Fibroblast of skin of right quadriceps (primary cell): ENCODE results near the gene PLA2G4A.

Source experiments
- DNase-seq: peaks from one replicate; pipeline ENCODE4 v3.0.0-alpha.2; 2013

The PLA2G4A gene

DNA sequence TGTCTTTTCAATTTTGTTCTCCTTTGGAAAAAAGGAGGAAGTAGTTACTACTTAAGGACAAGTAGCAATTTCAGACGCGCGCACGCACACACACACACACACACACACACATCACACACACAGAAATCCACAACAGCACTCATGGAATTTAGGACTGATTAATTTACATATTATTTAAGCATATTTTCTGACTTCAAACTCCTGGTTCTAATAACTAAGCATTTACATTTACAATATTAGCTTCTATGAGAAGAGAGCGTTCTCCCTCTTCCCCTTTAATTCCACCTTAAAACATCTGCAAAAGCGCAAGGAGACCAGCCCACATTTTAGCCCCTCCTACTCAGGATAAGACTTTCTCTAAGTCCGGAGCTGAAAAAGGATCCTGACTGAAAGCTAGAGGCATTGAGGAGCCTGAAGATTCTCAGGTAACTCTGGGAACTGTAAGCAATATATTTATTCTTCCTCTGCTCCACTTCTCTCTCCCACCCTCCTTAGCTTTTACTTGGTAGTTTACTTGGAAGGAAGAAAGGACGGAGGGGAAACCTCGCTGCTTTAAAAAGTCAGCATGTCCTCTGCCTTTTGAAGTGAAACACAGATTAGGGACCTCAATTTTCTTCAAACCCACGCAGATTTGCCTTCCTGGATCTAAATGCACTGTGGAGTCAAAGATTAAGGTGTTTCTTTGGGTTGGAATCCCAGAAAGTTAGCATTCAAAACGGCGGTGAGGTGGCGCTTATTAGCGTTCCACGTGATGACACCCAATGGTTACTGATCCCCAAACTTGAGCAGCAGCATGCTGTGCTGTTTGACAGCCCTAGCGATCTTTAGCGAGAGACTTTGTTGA, at the start of gene PLA2G4A:
Gene PLA2G4A (plus strand): TSS at position 339 of the 844 bp plus-strand sequence. CDS start 25,406 bp downstream, outside the sequence.
- DNase-seq = peak; percentile 61

DNA sequence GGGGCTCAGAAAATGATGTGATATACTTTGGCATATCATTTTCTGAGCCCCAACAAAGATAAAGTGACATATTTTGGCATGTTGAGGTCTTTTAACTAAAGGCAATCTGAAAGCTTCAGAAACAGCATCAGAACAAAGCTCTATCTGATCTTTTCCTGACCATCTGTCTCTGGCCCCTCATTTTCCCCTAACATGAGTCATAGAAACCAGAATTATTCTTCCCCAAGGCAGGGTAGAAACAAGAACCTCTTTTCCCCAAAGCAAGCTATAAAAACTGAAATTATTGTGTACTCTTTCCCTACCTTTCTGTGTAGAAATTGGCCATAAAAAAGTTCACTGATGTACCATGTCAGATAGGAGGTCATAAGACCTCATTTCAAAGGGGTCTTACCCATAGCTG, 48.7 kb upstream of the PLA2G4A start:
- no peak for DNase-seq

DNA sequence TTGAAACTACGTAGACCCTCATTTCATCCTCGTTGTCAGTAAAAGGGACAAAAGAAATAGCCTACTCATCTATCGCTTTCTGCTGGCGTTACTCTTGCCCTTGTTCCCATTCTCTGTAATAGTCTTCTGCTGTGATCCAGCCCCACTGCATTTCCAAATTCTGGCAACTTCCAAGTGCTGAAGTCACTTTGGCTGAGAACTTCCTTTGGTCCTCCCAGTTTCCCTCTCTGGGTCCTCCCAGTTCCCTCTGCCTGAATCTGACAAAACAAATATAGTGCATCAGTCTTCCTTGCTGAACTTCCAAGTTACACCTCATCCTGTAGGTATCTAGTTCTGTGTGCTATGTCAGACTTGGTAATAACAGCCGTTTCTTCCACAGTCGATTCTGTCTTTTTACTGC, 47.0 kb upstream of the PLA2G4A start:
- peak; percentile 8 for DNase-seq

DNA sequence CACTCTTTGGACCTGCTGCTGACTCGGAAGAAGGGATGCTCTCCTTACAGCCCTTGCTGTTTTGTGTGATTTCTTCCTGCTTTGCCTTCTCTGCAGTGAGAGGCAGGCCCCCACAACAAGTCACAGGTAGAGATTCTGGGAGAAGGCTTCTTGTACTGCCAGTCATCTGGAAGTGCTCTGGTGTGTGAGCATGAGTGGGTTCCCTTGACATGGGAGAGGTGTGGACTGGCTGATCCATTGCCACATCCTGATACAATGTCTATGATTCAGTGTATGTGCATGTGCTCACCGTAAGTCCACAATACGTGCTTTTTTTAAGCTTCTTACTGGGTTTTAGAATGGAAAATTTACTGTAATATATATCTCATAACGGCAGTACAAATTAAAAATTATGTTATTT, 46.0 kb upstream of the PLA2G4A start:
- DNase-seq = peak; percentile 15

DNA sequence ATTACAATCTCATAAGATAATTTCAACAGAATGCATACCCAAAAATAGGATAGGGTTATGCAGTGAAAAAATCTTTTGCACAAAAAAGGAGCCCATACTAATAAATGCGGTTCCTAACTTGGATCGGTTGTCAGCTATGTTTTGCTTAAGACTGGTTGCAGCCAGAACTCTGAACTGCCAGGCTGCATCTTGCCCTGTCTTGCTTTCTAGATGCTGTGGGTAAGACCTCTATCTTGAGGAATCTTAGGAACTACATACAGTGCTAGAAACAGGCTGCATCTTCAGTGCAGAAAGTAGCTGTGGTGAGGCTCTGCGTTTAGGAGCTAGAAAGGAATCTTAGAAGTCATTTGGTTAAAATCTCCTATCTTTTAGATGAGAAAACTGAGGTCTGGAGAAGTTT, 45.6 kb upstream of the PLA2G4A start:
- DNase-seq = no peak

DNA sequence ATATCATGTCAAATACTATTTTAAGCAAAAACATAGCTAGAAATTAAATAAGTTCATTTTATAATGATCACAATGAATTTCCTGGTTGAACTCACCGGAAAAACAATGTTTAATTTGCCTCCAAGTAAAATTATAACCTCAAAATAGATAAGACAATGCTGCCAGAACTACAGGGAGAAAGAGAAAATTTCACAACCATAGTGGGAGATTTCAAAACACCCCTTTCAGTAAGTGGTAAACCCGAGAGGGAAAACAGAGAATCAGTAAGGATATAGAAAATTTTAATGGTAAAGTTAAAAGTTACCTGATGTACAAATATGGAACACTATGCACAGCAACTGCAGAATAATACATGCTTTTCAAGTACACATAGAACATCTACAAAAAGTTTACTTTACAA, 43.2 kb upstream of the PLA2G4A start:
- DNase-seq = no peak

DNA sequence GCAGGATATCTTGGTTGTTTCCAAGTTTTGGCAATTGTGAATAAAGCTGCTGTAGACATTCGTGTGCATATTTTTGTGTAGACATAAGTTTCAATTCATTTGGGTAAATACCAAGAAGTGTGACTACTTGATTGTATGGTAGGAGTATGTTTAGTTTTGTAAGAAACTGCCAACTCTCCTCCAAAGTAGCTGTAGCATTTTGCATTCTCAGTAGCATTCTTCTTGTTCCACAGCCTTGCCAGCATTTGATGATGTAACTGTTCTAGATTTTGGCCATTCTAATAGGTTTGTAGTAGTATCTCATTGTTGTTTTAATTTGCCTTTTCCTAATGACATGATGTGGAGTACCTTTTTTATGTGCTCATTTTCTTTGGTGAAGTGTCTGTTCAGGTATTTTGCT, 38.6 kb upstream of the PLA2G4A start:
- no peak for DNase-seq

DNA sequence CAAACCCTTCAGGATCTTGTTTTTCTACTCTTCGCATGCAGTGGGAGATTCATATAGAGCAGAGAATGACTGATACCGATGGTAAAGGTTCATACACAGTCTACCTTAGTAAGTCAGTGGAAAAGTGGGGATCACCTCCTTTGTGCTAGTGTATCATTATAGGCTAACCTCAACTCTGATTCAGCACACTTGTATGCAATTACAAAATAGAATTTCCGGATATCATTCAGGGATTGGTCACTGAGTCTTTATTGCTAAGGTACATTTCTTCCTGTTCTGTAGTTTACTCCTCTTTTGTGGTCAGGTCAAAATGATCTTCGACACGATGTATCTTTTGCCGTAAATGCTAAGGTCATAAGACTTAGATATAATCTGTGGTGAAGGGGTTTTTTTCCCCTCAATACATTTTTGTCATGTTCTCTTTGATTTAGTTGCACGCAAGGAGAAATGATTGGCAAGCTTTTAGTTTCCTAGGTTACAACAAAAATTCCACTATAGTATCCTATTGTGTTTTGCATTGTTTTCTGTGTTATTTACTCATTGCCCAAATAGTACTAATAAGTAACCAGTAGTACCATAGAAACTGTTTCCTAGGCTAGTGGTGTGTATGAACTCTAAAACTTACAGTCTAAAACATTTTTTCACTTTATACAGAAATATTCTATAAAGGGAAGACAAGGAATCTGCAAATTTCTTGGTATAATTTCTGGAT, 35.7 kb upstream of the PLA2G4A start:
- no peak for DNase-seq

DNA sequence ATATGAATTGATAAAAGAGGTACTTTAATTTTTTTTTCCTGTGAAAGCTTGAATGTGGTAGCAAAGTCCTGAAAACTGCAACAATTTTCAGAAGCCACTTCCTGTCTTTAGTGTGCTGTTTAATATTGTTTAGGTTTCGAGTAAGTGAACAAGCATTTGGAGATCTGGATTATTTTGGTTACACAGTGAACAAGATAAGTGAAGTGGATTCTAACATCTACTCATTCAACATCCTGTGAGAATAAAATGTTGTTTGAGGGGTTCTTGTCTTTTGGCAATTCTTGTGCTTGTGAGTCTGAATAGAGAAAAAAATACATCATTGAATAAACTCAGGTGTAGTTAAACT, 35.2 kb upstream of the PLA2G4A start:
- DNase-seq = no peak

DNA sequence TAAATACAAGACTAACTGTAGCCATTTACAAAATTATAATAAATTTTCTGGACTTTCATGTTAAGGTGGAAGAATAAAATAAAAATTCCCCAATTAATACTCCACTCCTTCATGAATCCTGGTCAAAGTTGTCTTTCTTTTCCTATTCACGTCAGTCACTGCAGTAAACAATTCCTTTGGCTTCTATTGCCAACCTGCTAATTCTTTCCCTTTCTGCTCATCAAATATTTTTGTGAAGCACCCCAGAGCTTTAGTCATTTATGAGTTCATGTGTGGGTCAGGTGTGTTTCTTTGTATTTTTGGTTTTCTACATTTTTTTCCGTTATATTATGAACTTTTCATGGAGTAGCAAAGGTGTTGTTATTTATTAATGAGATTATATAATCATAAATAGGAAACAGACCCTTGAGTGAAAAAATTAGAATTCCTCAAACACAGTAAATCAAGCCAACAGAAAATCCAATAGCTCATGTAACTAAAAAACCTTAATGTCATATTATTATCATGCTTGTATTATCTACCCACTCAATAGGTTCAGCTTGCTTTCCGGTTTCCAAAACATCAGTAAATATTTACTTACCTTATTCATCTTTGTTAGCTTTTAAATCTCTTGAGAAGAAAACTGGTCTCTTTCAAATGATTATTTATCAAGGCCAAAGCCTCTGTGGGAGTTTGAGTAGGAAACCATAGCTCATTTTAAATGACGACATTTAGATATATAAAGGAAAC, 29.6 kb upstream of the PLA2G4A start:
- no peak for DNase-seq

DNA sequence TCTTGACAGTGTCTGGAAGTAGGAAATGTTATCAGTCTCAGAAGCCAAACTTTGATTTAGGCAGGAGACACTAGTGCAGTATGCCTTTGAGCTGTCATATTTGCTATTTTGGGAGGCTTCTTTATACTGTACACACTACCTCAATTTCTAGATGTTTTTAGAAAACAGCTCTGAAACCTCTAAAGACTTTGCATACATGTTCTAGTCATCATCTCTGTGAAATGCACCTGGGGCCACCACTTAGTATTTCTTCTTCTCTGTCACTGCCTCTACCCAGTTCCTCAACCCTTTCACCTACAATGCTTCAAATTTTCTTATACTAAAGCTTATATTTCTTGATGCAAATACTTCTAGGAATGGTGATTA, 29.1 kb upstream of the PLA2G4A start:
- no peak for DNase-seq

DNA sequence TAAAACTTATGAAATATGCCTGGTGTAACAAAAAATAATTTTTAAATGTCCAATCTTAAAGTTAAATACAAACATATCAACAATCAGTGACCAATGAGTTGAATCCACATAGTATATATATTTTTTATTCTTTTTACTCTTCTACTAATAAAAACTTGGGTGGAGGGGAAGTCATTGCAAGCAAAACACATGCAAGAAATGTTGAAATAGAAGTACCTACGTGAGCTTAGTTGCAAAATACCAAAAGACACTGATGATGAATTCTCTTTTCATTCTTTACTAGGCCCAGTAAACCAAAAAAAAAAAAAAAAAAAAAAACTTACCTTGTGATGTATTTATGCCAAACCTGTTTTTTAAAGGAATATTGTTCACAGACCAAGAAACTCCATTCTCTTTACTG, 26.4 kb upstream of the PLA2G4A start:
- DNase-seq = no peak

DNA sequence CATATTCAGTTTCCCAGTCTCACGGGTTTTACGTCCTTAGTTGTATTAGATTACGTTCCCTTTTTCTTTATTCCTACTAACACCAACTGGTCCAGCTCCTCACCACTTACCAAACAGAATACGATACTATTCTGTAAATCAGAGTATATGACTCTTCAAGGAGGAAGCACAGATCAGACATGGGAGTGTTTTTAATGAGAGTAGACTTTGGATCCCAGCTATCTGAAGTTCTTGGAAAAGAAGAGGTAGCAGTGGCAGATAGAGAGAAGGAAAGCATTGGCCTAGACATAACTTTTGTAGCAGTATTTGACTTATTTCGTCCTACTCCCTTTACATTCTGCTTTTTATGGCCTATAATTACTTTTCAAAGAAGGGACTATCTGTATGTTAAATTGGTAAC, 24.1 kb upstream of the PLA2G4A start:
- no peak for DNase-seq

DNA sequence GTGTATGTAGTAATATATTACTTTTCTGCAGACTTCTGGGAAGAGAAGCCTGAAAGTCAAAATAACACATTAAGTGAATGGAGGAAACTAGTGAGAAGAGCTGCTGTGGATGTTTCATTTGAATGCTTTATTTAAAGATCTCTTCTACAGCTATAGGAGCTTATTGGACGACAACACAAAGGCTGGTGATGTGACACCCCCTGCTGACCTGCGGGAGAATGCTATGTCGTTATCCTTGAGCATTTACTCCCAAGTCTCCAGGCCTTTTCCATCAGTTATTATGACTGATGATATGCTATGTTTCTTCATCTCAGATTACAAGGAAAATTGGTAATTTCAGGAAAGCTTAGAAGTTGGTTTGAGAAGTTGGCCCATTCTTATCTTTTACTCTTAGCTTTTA, 22.3 kb upstream of the PLA2G4A start:
- peak; percentile 19 for DNase-seq

DNA sequence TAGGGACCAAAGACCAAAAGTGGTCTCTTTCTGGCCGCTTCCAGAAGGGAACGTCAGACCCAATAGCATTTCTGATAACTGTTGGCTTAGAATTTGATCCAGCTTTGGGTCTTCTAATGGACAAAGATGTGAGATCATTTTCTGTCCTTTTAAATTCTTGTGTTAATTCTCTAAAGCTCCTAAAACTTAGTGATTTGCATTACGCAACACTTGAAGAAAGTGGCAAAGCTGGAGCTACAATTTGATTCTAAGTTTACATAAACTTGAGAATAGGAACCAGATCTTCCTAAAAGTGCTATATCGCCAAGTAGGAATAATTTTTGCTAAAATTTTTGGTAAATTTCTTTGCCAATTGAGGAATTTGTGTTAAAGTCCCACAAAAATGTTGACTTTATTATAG, 21.6 kb upstream of the PLA2G4A start:
- no peak for DNase-seq

DNA sequence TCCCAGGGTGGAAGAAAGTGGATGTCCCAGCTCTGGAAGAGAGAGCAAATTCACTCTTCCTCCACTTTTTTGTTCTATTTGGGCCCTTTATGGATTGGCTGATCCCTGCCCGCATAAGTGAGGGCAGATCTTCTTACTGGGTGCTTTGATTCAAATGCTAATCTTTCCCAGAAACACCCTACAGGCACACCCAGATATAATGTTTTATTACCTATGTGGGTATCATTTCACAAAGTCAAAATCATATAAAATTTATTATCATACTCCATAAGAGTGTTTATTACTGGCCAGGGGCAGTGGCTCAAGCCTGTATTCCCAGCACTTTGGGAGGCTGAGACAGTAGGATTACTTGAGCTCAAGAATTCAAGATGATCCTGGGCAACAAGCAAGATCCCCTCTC, 16.9 kb upstream of the PLA2G4A start:
- DNase-seq = no peak

DNA sequence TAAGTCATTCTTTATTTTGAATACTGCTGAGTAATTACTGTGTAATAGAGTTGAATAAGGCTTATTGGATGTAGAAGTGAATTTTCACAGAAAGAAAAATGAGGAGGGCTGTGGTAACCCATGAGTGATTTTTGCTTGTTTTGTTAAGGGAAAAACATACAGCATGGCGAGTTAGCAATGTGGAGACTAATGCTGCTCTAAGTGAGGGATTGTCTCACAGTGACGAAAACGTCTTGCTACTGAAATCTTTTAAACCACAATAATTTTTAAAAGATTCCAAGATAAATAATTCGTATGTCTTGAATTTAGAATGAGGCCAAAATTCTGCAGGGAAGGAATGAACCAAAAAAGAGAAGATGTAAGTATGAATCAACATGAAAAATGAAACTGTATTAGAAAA, 16.2 kb upstream of the PLA2G4A start:
- peak; percentile 88 for DNase-seq

DNA sequence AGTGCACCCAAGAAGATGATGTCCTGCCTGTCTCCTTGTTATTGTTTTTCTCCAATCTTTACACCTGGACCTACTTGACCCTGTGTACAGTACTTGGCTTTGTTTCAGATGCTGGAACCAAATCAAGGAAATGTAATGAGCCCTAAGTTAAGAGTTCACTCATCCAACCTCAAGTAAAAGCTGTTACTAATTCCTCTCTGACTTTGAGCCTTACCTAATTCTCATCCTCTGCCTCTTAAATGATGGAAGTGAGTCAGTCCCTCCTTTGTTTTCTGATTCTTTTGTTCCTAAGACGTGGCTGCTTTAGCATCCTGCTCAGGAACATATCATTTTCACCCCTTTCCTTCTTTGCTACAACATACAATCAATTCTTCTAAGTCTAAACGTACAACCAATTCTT, 15.3 kb upstream of the PLA2G4A start:
- DNase-seq = peak; percentile 11

DNA sequence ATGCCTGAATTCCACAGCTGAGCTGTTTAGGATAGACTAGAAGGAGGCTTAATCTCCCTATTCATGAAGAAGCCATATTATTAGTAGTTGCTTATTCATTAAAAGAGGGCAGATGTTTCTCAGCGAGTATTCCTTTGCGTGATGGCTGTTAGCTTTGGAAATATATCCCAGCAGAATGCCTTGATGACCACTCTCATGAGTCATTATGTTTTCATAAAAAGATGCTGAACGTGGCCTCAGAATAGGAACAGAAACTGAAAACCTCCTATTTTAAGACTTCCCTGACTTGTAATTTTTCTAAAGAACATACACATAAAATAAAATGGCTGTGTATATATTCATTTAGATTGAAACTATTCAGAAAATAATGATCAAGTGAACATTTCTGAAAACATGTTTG, 9.6 kb upstream of the PLA2G4A start:
- DNase-seq = peak; percentile 68

DNA sequence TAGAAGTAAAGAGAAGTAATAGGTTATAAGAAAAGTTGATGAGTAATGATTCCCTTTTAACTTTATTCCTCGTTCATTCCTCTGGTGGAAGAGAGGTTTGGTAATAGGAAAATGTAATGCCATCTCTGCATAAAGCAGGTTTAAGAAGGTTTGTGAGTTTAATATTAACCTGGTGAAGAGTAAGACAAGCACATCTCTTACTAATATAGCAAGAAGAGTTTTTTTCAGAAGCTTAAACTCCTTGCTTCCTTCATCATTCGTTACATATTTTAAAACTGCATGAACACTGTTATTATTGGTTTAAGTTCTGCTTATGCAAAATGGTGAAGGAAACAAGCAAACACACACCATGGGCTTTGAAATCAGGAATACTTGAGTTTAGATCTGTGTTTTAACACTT, 9.2 kb upstream of the PLA2G4A start:
- DNase-seq = no peak

DNA sequence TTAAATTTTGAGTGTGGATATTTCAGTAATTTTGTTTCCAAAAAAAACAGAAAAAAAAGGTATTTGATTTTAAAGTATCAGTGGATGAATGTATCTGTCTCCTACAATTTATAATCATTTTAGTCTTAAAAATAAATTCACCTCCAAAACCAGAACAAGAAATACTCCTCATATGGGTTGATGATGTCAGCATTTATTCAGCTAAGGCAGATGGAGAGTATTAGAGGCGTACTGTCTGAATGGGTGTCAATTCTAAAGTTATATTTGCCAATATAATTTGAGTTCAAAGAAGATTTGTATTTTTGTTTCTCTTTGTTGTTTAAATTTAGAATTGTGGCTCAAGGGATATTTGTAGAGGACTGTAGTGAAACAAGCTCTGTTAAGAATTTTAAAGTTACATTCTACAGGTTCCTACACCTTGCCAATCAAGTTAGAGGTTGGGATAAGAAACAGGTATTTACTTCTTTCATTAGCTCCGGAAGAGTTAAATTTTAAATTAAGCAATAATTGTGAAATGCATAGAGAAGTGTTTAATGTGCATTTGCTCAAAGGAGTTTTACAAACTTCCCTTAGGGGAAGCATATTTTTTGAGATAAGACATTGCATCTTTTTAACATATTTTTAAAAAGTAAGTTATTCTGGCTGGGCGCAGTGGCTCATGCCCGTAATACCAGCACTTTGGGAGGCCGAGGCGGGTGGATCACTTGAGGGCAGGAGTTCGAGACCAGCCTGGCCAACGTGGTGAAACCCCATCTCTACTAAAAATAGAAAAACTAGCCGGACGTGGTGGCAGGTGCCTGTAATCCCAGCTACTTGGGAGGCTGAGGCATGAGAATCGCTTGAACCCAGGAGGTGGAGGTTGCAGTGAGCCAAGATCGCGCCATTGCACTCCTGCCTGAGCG, 1.2 kb downstream of the PLA2G4A start:
- no peak for DNase-seq

DNA sequence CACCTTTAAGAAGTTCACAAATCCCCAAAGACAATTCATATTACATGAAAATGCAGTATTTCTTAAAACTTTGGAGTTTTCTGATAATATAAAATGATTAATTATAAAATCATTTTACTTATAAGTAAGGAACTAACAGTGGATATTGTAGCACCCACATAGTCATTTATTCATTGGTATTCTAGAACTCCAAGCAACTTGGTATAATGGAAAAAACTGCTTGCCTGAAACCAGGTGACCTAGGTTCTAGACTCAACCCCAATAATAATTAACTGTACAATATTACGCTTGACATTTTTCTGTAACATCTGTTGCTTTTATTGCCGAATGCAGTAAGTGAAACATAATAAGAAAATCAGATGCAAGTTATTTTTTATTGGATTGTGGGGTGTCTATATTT, 2.4 kb downstream of the PLA2G4A start:
- DNase-seq = no peak

DNA sequence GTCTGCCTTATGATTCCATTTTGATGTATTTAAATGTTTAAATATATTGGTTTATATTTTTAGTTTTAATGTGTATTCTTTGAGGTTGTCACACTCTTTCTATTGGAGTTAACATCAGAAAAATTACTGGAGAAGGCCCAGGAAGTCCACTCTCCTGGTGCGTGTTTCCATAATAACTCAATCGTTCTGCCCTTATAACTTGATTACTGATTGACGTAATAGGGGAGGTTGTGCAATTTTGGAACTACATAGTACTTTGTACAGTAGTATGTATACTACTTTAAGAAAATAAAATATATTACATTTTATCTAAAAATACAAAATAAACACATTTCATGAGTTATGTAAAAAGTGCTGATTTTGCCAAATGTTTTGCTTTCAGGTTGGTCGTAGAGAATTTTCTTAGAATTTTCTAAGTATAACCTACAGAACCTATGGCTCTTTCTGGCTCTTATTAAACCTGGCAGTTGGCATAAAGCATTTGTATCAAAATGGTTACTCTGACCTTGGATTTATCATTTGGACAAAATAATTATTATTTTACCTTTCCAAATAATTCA, 5.7 kb downstream of the PLA2G4A start:
- no peak for DNase-seq
